Brain pericyte (primary cell): ENCODE results near the gene OSBPL10.

Source experiments
- DNase-seq: peaks from one replicate; pipeline ENCODE4 v3.0.0-alpha.2; 2012; ENCODE audit warnings: low read depth, low spot score

The OSBPL10 gene

DNA sequence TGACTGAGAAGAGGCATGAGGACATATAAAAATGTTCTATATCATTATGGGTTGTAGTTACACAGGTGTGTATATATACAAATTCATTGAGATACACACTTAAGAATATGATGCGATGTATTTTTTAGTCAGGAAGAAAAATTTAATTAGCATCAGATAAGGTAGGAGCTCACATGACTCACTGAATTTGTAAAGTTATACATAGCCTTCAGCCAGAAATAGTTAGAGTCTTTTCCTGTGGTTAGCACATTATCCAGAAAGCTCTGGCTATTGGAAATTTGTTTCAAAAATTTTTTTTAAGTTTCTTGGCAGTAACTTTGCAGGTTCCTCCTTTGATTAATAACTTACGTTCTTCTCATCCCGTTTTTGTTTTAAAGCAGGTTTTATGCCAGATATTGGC is 359.7 kb downstream of the OSBPL10 start:
- DNase-seq: no peak

DNA sequence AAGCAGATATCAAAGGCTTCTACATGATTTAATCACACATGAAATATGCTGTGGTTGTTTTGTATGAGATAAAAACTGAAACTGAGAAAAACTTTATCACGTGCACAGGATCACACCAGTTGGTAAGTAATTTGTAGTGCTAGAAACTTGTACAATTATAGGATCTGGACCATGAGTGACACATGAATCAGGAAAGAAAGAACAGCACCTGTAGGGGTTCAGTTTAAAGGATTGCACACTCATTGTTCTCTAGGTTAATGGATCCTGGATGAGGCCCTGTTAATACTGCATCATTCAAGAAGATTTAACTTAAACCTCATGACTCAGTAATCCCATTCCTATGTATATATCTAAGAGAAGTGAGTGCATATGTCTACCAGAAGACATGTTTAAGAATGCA is 360.4 kb downstream of the OSBPL10 start:
- no peak for DNase-seq

GRCh38 chr3:31616711-31617110 is 364.4 kb downstream of the OSBPL10 start:
- no peak for DNase-seq

GRCh38 chr3:31615071-31615875 is 365.8 kb downstream of the OSBPL10 start:
- no peak for DNase-seq

- no peak for DNase-seq
These were observed 366.7 kb downstream of the OSBPL10 start for GRCh38 chr3:31614162-31614921.

DNA sequence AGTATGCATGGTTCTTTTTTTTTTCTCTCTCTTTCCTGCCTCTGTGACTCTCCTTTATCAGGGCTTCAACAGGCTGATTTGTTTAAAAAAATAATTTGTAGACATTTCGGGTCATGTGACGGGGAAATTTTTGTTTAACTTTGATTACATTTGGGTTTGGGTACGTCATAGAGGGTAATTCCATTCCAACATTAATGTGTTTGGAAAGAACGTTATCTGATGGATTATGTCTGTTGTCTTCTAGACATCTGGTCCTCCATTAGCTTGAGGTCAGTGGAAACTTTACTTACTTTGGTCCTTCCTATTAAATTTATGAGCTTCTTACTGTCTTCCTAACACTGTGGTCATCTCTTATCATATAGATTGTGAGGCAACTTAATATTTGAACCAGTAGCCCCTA is 367.4 kb downstream of the OSBPL10 start:
- DNase-seq: no peak

GRCh38 chr3:31613177-31613576 is 367.9 kb downstream of the OSBPL10 start:
- no peak for DNase-seq
